HEK293T (cell line): ENCODE measurements around the gene VWC2L.

Experiments
- CTCF ChIA-PET: fragments of 350-600 bp; formaldehyde crosslinking; extraction: SDS; loops from one replicate; lab custom pipeline; 2021; ENCODE audit warnings: antibody characterized with exemption, inconsistent platforms; lab: Yijun Ruan, JAX
- POLR2A ChIA-PET: fragments of 350-600 bp; formaldehyde crosslinking; extraction: SDS; loops from one replicate; lab custom pipeline; 2020; ENCODE audit warnings: antibody characterized with exemption, inconsistent platforms; lab: Yijun Ruan, JAX
- DNase-seq: peaks from one replicate; pipeline ENCODE4 v3.0.0; 2012; ENCODE audit warnings: mixed read lengths; ENCODE audit errors: extremely low spot score
- ARNT ChIP-seq: fragments of 450-650 bp; IDR thresholded peaks from 2 replicates; pipeline ENCODE4 v1.6.1; 2017; ENCODE audit warnings: mild to moderate bottlenecking
- BHLHE40 ChIP-seq: fragments of 450-650 bp; IDR thresholded peaks from 2 replicates; pipeline ENCODE4 v1.6.1; 2016; ENCODE audit warnings: mild to moderate bottlenecking, moderate library complexity, borderline replicate concordance
- CTBP1 ChIP-seq: fragments of 450-650 bp; IDR thresholded peaks from 2 replicates; pipeline ENCODE4 v1.6.1; 2016; ENCODE audit warnings: borderline replicate concordance
- ELF4 ChIP-seq: fragments of 450-650 bp; IDR thresholded peaks from 2 replicates; pipeline ENCODE4 v1.6.1; 2017; ENCODE audit warnings: antibody characterized with exemption
- FOXA1 ChIP-seq: fragments of 450-650 bp; IDR thresholded peaks from 2 replicates; pipeline ENCODE4 v1.6.1; 2016; ENCODE audit warnings: mild to moderate bottlenecking
- FOXK2 ChIP-seq: fragments of 450-650 bp; IDR thresholded peaks from 2 replicates; pipeline ENCODE4 v1.6.1; 2016; ENCODE audit warnings: mild to moderate bottlenecking
- FOXM1 ChIP-seq: fragments of 450-650 bp; IDR thresholded peaks from 2 replicates; pipeline ENCODE4 v1.6.1; 2017; ENCODE audit warnings: mild to moderate bottlenecking, borderline replicate concordance
- HDGF ChIP-seq: fragments of 450-650 bp; IDR thresholded peaks from 2 replicates; pipeline ENCODE4 v1.6.1; 2017; ENCODE audit warnings: antibody characterized with exemption, borderline replicate concordance
- L3MBTL2 ChIP-seq: fragments of 450-650 bp; conservative IDR thresholded peaks from 2 replicates; pipeline ENCODE4 v1.6.1; 2016; ENCODE audit warnings: mild to moderate bottlenecking
- LEF1 ChIP-seq: fragments of 450-650 bp; IDR thresholded peaks from 2 replicates; pipeline ENCODE4 v1.6.1; 2017; ENCODE audit warnings: mild to moderate bottlenecking, borderline replicate concordance
- NFRKB ChIP-seq: fragments of 450-650 bp; IDR thresholded peaks from 2 replicates; pipeline ENCODE4 v1.6.1; 2016; ENCODE audit warnings: mild to moderate bottlenecking, moderate library complexity
- PKNOX1 ChIP-seq: fragments of 450-650 bp; IDR thresholded peaks from 2 replicates; pipeline ENCODE4 v1.6.1; 2016
- SP1 ChIP-seq: fragments of 450-650 bp; IDR thresholded peaks from 2 replicates; pipeline ENCODE4 v1.6.1; 2017
- SUZ12 ChIP-seq: fragments of 450-650 bp; IDR thresholded peaks from 2 replicates; pipeline ENCODE4 v1.6.1; 2016; ENCODE audit warnings: mild to moderate bottlenecking
- TARDBP ChIP-seq: fragments of 450-650 bp; IDR thresholded peaks from 2 replicates; pipeline ENCODE4 v1.6.1; 2016
- ZNF384 ChIP-seq: fragments of 450-650 bp; IDR thresholded peaks from 2 replicates; pipeline ENCODE4 v1.6.1; 2016

The VWC2L gene

GRCh38 chr2:214489181-214489580, 78.3 kb downstream of the VWC2L start:
- DNase-seq: no peak
- ChIA-PET CTCF (no interaction called here), POLR2A (no interaction called here)
- TF ChIP-seq HDGF (no peak), SP1 (no peak), TARDBP (no peak)

GRCh38 chr2:214489702-214490101, 78.8 kb downstream of the VWC2L start:
- ChIA-PET CTCF (no interaction called here), POLR2A (no interaction called here)
- no peak for TF ChIP-seq NFRKB
- TF ChIP-seq TARDBP: no peak
- TF ChIP-seq FOXK2: no peak
- no peak for TF ChIP-seq PKNOX1
- no peak for TF ChIP-seq SUZ12
- TF ChIP-seq ARNT: no peak
- TF ChIP-seq HDGF: no peak
- TF ChIP-seq ZNF384: no peak
- TF ChIP-seq FOXM1: no peak
- no peak for TF ChIP-seq CTBP1
- TF ChIP-seq SP1: no peak
- no peak for TF ChIP-seq ELF4
- no peak for TF ChIP-seq LEF1
- TF ChIP-seq FOXA1: no peak
- DNase-seq: no peak

- CTCF ChIA-PET: no interaction called here
- POLR2A ChIA-PET: no interaction called here
- TF ChIP-seq NFRKB: no peak
- DNase-seq: no peak
These were observed 81.3 kb downstream of the VWC2L start for GRCh38 chr2:214492152-214492551.

GRCh38 chr2:214492608-214493007, 81.8 kb downstream of the VWC2L start:
- no peak for DNase-seq
- ChIA-PET CTCF (no interaction called here), POLR2A (no interaction called here)
- no peak for TF ChIP-seq SUZ12
- TF ChIP-seq LEF1: no peak
- no peak for TF ChIP-seq ARNT
- TF ChIP-seq FOXM1: no peak

- DNase-seq: no peak
- TF ChIP-seq ZNF384 (no peak), TARDBP (no peak), ELF4 (no peak), CTBP1 (no peak), FOXA1 (no peak), HDGF (no peak), FOXK2 (no peak), ARNT (no peak), FOXM1 (no peak), SUZ12 (no peak), BHLHE40 (no peak), PKNOX1 (no peak), LEF1 (no peak), L3MBTL2 (no peak), SP1 (no peak)
- ChIA-PET CTCF (no interaction called here), POLR2A (no interaction called here)
These were observed 86.6 kb downstream of the VWC2L start for GRCh38 chr2:214497489-214497888.

- ChIA-PET CTCF (no interaction called here), POLR2A (no interaction called here)
- DNase-seq: no peak
- no peak for TF ChIP-seq ARNT
- no peak for TF ChIP-seq ELF4
- TF ChIP-seq TARDBP: no peak
- no peak for TF ChIP-seq FOXK2
- no peak for TF ChIP-seq PKNOX1
- TF ChIP-seq ZNF384: no peak
- TF ChIP-seq BHLHE40: no peak
- no peak for TF ChIP-seq CTBP1
- no peak for TF ChIP-seq SP1
- TF ChIP-seq NFRKB: no peak
- no peak for TF ChIP-seq FOXA1
- no peak for TF ChIP-seq L3MBTL2
These were observed 92.7 kb downstream of the VWC2L start for GRCh38 chr2:214503568-214503967.

- ChIA-PET POLR2A (no interaction called here), CTCF (no interaction called here)
- TF ChIP-seq FOXK2 (no peak), ELF4 (no peak), ARNT (no peak), BHLHE40 (no peak), LEF1 (no peak), SP1 (no peak), NFRKB (no peak), SUZ12 (no peak), HDGF (no peak), PKNOX1 (no peak), ZNF384 (no peak), FOXM1 (no peak), TARDBP (no peak), L3MBTL2 (no peak), FOXA1 (no peak), CTBP1 (no peak)
- no peak for DNase-seq
These were observed 93.9 kb downstream of the VWC2L start for GRCh38 chr2:214504599-214505376.
